ENCODE results near the gene MRPS27.
"Not testable (repeated sequence)": the region's sequence is repeated elsewhere in the genome, so short reads cannot be mapped to it uniquely, and the experiment has no call there.

MRPS27 gene

GRCh38 chr5:72179028-72179815 lies 140.8 kb downstream of the MRPS27 start:
- DNase-seq (ENCODE audit: extremely low read depth in 1 of 2, low read depth in 1 of 2), result no peak

DNA sequence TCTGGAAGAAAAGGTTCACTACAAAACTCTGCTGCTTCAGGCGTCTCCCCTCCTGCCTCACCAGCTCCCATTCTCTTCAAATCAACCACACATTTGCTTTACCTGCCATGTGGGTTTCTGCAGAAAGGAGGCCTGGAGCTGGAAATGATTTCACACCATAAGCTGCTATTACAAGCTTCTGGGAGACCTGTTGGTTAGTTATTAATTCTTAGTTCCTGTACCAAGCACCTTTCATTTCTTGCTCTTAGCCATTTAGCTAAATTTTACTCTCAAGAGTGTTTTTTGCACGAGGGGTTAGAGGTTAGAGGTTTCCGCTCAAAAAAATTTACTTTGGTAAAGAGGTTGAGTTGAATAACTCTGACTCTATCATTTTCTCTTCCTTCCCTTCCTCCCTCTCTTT lies 142.5 kb downstream of the MRPS27 start:
- DNase-seq (ENCODE audit: extremely low read depth in 1 of 2, low read depth in 1 of 2), result no peak

- DNase-seq (ENCODE audit: extremely low read depth in 1 of 2, low read depth in 1 of 2), result no peak
Observed at GRCh38 chr5:72172786-72173185, 147.3 kb downstream of the MRPS27 start.

- no peak for DNase-seq (ENCODE audit: extremely low read depth in 1 of 2, low read depth in 1 of 2)
Observed at GRCh38 chr5:72171667-72172066, 148.4 kb downstream of the MRPS27 start.

DNA sequence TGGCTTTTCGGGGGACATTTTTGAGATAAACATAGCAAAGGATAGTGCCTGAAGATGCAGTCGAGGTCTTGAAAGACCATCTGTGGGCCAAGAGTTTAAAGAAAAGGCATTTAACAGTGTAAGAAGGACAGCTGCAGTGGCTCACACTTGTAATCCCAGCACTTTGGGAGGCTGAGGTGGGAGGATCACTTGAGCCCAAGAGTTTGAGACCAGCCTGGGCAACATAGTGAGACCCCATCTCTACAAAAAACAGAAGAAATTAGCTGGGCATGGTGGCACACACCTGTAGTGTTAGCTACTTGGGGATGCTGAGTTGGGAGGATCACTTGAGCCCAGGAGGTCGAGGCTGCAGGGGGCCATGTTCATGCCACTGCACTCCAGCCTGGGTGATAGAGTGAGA lies 148.9 kb downstream of the MRPS27 start:
- DNase-seq (ENCODE audit: extremely low read depth in 1 of 2, low read depth in 1 of 2), result not testable (repeated sequence)

- DNase-seq (ENCODE audit: extremely low read depth in 1 of 2, low read depth in 1 of 2), result no peak
Observed at GRCh38 chr5:72170101-72170500, 149.9 kb downstream of the MRPS27 start.
